ENCODE measurements around the gene SDF4. TPM values are rescaled to one million over a fixed set of nuclear protein-coding genes. Genes with fewer than 3 reads are reported as not detected.
A peak's percentile ranks its signal among the peaks of the same experiment; 100 is the strongest.

Gene SDF4
- total RNA-seq, 3 donors from 2014 or later: 58.0 to 111 (median 79.3) TPM

DNA sequence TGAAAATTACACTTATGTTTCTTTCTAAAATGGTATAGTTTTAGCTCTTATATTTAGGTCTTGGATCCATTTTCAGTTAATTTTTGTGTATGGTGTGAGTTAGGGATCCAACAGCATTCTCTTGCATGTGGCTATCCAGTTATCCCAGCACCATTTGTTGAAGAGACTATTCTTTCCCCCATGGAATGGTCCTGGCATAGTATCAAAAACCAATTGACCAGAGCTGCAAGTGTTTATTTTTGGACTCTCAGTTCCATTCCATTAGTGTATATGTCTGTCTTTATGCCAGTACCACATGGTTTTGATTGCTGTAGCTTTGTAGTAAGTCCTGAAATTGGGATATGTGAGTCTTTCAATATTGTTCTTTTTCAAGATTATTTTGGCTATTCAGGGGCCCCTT, 43.9 kb downstream of the SDF4 start:
- TF ChIP-seq POLR2AphosphoS5 (IDR thresholded peaks at IDR 0.05): no peak
- H3K4me3 ChIP-seq: no peak overlapping the region
- H3K27me3 ChIP-seq: no peaks in the 10 kb centered on the region
- intact Hi-C loops (cut with DNase I; ENCODE audit: low total_unique reads): no loop called here
- H3K36me3 ChIP-seq: no peaks in the 10 kb centered on the region
- no peak for DNase-seq (ENCODE audit: low spot score in 2 of 2)
- no peak overlapping the region for H3K27ac ChIP-seq
- no peaks in the 10 kb centered on the region for H3K9me3 ChIP-seq
- no peaks in the 10 kb centered on the region for H3K4me1 ChIP-seq

DNA sequence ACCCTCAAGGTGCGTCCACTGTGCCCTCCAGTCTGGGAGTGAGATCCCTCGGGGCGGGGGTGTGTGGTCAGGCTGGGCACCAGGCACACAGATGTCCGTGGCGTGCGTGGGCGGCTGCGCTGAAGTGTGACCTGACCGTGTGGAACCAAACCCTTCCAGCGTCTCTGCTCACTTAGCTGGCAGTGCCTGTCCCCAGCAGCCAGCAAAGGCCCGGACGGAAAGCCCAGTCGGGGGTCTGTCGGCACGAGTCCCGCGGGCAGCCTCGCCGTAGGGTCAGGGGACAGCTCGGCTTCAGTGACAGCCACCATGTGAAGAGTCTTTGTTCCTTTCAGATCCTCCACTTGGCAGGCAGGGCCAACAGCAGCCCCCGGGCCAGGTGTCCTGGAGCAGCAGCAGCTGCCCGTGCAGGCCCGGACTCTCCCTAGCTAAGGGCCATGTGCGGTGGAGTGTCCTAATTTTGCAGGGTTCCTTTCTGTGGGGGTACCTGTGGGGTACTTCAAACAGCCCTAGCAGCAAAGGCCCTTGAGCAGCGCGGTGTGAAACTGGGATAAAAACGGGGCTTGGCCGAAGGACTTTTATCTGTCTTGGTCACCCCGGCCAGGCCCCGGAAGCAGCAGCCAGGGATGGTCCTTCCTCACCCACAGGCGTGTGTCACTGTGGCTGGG, 46.6 kb downstream of the SDF4 start:
- intact Hi-C loops (cut with DNase I; ENCODE audit: low total_unique reads): no loop called here
- TF ChIP-seq POLR2A (IDR thresholded peaks at IDR 0.05): no peak
- Histone ChIP-seq H3K36me3 (no peaks in the 10 kb centered on the region), H3K4me1 (no peaks in the 10 kb centered on the region), H3K27ac (no peak overlapping the region), H3K9me3 (no peaks in the 10 kb centered on the region), H3K4me3 (no peak overlapping the region), H3K27me3 (no peaks in the 10 kb centered on the region)
- DNase-seq (ENCODE audit: low spot score in 2 of 2): no peak

DNA sequence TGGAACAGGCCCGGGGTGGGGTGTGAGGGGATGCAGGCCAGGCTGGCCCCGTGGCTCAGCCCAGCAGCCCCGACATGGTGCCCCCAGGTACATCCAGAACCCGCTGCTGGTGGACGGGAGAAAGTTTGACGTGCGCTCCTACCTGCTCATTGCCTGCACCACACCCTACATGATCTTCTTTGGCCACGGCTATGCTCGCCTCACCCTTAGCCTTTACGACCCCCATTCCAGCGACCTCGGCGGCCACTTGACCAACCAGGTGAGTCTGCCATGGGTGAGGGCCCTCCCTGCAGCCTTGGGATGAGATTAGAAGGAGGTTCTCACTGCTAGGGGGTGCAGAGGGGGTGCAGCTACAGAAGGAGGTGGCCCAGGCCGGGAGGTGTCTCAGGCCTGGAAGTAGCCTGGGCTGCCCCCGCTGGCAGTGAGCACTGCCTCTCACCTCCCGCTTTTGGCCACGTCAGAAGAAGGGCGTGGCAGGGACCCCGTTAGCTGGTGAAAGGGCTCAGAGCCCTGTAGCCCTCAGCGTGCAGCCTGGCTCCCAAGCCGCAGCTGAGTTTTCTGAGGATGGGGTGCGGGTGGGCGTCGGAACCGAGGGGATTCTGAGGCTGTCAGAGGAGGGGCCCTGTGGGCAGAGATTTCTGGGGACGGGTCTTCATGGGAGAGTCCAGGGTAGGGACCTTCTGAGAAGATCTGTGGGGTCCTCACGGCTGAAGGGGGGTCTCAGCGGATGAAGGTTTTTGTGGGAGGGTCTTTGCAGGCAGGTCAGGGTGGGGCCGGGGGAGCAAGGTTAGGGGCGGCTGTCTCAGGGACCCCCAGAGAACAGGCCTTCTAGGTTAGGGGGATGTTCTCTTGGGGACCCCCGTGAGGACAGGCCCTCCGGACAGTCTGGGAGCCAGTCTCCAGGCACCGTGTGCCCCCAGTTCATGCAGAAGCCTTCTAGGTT, 47.7 kb downstream of the SDF4 start:
- no peaks in the 10 kb centered on the region for H3K4me1 ChIP-seq
- H3K27ac ChIP-seq: no peak overlapping the region
- H3K9me3 ChIP-seq: no peaks in the 10 kb centered on the region
- no peaks in the 10 kb centered on the region for H3K36me3 ChIP-seq
- TF ChIP-seq, protein P1, sequence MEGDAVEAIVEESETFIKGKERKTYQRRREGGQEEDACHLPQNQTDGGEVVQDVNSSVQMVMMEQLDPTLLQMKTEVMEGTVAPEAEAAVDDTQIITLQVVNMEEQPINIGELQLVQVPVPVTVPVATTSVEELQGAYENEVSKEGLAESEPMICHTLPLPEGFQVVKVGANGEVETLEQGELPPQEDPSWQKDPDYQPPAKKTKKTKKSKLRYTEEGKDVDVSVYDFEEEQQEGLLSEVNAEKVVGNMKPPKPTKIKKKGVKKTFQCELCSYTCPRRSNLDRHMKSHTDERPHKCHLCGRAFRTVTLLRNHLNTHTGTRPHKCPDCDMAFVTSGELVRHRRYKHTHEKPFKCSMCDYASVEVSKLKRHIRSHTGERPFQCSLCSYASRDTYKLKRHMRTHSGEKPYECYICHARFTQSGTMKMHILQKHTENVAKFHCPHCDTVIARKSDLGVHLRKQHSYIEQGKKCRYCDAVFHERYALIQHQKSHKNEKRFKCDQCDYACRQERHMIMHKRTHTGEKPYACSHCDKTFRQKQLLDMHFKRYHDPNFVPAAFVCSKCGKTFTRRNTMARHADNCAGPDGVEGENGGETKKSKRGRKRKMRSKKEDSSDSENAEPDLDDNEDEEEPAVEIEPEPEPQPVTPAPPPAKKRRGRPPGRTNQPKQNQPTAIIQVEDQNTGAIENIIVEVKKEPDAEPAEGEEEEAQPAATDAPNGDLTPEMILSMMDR (IDR thresholded peaks at IDR 0.05): no peak
- TF ChIP-seq POLR2AphosphoS5 (IDR thresholded peaks at IDR 0.05): no peak
- TF ChIP-seq POLR2A (IDR thresholded peaks at IDR 0.05): no peak
- H3K4me3 ChIP-seq: no peak overlapping the region
- intact Hi-C loops (cut with DNase I; ENCODE audit: low total_unique reads): no loop called here
- DNase-seq (ENCODE audit: low spot score in 2 of 2): no peak
- H3K27me3 ChIP-seq: no peaks in the 10 kb centered on the region

DNA sequence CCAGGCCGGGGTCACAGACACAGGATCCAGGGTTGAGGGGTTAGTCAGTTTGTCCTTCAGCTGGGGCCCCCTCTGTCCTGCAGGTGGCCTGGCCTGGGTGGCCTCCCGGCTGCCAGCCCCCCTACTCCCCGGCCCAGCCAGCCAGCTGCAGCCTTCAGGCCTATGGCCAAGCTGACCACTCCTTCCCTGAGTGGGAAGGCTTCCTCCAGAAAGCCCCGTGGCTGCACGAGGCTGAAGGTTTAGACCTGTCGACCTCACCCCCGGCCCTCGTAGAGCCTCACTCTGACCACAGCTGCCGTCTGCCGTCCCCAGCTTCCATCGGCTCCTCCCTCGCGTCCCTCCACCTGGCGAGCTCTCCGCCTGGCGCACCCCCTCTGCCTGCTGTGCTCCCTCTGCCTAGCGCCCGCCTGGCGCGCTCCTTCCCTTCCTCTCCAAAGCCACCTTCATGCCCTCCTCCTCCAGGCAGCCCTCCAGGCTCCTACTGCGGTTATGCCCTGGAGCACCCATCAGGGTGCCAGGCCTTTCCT, 48.5 kb downstream of the SDF4 start:
- H3K27me3 ChIP-seq: no peaks in the 10 kb centered on the region
- H3K9me3 ChIP-seq: no peaks in the 10 kb centered on the region
- TF ChIP-seq, protein P1 (IDR thresholded peaks at IDR 0.05): no peak
- TF ChIP-seq POLR2AphosphoS5 (IDR thresholded peaks at IDR 0.05): no peak
- no peak for DNase-seq (ENCODE audit: low spot score in 2 of 2)
- no peaks in the 10 kb centered on the region for H3K36me3 ChIP-seq
- H3K27ac ChIP-seq: peak overlapping the region in 1 of 2 donors; percentile 61
- peak overlapping the region in 1 of 3 donors; percentile 40 for H3K4me3 ChIP-seq
- no peaks in the 10 kb centered on the region for H3K4me1 ChIP-seq
- intact Hi-C loops (cut with DNase I; ENCODE audit: low total_unique reads): no loop called here

DNA sequence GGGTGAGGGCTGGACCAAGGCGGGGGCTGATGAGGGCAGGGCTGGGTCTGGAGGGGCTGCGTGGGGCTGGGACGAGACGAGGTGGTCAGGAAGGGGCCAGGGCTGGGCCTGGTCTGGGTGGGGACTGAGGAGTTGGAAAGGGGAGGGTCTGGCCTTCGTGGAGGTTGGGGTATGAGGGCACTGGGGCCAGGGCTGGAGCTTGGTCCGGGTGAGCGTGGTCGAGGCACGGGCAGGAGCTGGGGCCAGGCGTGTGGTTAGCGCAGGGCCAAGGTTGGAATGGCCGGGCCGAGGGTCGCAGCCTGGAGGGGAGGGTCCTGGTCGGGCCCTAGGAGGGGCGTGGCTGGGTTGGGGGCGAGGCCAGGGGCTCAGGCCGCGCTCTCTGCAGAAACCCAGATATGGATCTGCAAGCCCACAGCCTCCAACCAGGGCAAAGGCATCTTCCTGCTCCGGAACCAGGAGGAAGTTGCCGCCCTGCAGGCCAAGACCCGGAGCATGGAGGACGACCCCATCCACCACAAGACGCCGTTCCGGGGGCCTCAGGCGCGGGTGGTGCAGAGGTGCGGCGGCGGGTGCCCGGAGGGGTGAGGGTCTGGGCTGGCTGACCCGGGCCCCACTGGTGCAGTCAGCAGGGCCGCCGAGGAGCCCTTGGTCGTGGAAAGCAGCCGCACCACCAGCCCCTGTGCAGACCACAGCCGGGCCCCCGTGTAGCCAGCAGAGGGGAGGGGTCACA, 49.1 kb downstream of the SDF4 start:
- Histone ChIP-seq H3K27me3 (no peaks in the 10 kb centered on the region), H3K4me3 (peak overlapping the region in 1 of 3 donors; percentile 40), H3K27ac (peak overlapping the region in 1 of 2 donors; percentile 61), H3K9me3 (no peaks in the 10 kb centered on the region), H3K36me3 (no peaks in the 10 kb centered on the region), H3K4me1 (no peaks in the 10 kb centered on the region)
- intact Hi-C loops (cut with DNase I; ENCODE audit: low total_unique reads): no loop called here
- TF ChIP-seq POLR2A (IDR thresholded peaks at IDR 0.05): no peak
- TF ChIP-seq POLR2AphosphoS5 (IDR thresholded peaks at IDR 0.05): no peak
- TF ChIP-seq, protein P1 (IDR thresholded peaks at IDR 0.05): no peak
- no peak for DNase-seq (ENCODE audit: low spot score in 2 of 2)
